Fibroblast of skin of back (primary cell): ENCODE measurements around the gene LMBR1L.

Experiments used
- DNase-seq: peaks from one replicate; pipeline ENCODE4 v3.0.0-alpha.2; 2013

LMBR1L gene

DNA sequence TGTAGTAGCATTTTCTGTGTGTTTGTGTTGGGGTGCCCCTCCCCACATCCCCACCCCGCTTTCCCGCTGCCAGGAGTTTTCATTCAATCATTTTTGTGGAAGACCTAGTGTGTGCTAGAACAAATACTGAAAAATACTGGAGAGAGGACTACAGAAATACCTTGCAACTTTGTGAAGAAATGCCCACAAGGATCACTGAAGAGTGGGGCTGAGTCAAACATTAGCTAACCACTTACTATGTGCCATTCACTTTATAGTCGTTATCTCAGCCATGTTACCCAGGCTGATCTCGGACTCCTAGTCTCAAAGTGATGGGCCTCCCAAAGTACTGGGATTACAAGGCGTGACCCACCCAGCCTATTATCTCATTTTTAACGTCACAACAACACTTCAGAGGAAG is 559 bp upstream of the LMBR1L start:
- no peak for DNase-seq

DNA sequence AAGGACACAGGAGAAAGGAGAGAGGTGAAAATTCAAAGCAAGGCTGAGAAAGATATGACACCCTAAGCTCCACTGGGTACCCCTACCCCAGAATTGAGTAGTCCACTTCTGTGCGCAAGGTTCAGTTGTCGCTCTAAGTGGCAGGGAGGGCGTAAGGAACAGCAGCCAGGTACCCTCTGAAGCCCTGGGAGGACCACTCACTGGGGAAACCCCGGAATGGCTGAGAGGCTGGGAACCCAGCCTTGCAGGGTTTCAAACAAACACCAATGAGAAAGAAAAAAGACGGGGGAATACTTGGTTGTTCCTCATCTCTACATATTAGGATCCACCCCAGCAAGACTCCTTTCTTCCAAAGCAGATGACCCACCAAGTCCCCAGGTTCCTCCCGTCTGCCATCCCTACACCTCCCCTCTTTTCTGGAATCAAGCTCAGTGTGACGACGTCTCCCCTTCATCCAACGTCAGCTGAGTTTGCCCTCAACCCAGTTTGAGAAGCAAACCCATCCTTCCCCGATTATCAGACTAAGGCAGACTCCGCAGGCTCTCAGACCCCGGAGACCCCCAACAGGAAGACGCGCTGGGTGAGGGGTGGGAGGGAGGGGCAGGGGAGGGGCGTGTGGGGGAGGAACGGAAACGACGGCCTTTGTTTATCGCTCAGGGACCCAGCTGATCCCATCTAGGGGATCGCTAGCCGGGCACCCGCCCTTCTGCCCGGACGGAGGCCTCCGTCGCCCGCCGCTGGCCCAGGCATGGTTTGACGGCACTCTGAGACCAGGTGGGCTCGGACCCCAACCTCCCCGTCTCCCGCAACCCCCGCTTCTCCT is 795 bp downstream of the LMBR1L start:
- no peak for DNase-seq

GRCh38 chr12:49108958-49109404 is 1.7 kb downstream of the LMBR1L start:
- no peak for DNase-seq

DNA sequence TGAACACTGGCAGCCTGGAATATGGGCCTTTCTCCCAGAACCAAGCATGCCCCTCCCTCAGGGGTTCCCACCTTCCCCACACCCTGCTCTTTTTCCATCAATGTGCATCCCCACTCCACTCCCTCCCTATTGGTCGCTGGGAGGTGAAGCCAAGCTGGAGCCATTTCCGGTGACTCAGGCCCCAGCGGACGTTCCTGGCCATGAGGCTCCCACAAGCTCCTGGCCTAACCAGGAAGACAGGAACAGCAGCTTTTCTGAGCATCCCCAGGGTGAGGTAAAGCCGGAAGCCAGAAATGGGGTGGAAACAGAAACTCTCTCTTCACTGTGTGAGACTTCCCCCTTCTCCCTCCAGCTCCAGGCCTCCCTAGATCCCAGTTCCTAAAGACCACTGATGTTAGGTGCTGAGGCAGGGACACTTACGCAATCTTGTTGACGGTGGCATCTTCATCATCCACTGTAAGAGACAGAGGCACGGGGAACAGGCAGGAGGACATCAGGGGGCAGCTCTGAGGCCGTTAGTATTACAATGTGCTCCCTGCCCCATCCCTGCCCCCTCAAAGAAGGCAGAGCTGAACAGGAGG is 5.1 kb downstream of the LMBR1L start:
- no peak for DNase-seq

- no peak for DNase-seq
Measured at GRCh38 chr12:49104822-49105221, 5.8 kb downstream of the LMBR1L start.

DNA sequence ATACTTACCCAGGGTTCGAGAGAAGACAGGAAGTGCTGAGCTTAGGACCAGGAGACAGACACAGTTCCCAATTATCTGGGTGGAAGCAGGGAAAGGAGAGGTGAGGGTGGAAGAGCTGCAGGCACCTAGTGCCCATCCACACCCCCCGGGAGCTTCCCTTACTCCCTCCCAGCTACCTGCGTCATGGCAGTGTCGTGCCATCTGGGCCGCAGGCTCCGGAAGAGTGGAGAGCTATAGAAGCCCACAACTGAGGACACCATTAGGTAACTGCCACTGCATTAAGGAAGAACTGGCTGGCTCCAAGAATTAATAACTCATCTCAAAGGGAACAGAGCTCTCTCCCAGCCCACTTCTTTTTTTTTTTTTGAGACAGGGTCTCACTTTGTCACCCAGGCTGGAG is 10.3 kb downstream of the LMBR1L start:
- DNase-seq: no peak

DNA sequence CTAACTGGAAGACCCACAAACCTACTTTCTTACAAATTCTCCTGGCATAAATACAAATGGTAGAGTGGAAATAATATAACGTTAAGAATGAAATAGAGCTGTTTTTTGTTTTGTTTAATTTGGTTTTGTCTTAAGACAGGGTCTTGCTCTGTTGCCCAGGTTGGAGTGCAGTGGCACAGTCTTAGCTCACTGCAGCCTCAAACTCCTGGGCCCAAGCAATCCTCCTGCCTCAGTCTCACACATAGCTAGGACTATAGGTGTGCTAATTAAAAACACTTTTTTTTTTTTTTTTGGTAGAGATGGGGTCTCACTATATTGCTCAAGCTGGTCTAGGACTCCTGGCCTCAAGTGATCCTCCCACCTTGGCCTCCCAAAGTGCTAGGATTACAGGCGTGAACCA is 11.9 kb downstream of the LMBR1L start:
- DNase-seq: no peak

DNA sequence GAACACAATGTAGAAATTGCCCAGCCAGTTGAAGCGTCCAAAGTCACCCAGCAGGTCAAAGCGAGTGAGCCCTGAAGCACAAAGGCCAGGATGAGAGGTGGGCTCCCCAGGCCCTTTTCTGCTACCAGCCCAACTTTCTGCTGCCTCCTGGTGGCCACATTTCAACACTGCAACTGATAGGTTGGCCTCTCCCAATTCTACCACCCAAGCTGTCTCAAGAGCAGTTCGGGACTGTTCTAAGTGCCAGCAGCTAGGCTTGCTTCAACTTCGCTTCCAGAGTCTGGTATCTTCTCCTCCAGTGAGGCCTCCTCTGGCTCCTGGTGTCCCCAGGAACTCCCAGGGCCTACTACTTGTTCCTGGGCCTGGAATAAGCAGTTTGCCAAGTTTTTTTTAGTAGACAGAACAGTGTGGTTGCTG is 12.6 kb downstream of the LMBR1L start:
- DNase-seq: peak; percentile 33

DNA sequence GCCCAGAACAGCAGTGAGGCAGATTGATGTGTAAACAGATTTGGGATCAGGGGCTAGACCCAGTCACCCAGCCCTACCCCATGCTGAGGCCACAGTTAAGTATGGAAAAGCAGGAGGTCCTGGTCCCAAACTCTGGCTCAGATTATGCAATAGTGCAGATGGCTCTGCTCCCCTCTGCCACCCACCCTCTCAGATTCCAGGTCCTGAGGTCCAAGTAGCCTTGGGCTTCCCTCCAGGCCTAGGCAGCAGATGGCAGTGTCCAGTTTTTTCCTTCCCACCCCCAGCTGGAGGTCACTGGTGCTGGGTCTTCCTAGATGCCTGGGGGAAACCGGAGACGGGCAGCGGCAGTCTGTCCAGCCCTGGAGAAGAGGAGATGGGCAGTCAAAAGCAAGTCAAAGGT is 13.3 kb downstream of the LMBR1L start:
- no peak for DNase-seq

DNA sequence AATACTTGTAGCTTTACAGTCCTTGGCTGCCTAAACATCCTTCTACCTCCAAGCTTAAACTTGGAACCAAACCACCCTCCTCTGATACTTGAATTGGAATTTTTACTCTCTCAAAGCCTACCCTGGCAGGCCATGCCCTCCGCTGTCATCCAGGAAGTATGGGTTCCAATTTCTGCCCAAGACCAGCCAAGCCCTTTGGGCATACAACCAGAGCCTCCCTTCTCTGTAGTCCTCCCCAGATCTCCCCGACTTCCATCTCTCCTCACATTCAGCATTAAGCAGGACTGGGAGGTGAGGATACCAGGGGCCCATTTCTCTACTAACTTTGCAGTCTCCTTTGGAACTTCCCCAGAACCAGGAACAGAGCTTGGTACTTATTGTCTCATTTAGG is 15.7 kb downstream of the LMBR1L start:
- no peak for DNase-seq

DNA sequence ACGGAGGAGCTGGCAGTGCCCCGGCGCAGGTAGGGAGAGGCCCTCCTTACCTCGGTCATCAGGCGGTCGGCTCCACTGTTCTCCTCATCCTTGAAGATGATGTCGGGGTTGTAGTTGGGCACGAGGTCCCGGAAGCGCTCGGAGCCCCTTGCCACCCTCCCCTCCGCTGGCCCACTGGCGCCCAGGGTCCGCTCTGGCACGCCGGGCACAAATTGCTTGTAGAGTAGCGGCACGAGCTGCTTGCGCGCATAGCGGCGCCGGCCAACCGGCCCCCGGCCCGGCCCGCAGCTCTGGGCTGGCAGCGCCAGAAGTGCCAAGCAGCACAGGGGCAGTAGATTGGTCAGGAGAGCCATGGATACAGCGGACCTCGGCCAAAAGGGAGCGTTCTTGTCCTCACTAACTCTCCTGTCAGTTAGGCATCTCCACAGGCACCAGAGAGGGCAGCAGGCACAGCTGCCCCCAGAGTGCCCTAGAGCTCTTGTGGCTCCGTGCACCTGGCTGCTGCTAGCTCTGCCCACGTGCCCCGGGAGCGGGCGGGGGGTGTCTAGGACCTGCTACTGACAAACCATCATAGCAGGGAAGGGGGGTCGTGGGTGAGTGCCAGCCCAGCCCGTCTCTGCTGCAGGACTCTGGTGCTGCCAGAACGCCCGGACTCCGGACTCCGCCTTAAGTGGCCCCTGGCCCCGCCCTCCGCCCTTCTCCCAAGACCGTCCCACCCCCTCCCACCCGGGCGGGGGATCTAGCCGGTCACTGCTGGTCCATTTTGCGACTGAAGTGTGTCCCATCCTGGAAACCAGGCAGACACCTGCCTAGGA is 16.3 kb downstream of the LMBR1L start, which contains the start of gene DHH:
Gene DHH (minus strand): TSS at position 642 of the 815 bp plus-strand sequence. CDS start 289 bp downstream, at position 353.
- DNase-seq: no peak

DNA sequence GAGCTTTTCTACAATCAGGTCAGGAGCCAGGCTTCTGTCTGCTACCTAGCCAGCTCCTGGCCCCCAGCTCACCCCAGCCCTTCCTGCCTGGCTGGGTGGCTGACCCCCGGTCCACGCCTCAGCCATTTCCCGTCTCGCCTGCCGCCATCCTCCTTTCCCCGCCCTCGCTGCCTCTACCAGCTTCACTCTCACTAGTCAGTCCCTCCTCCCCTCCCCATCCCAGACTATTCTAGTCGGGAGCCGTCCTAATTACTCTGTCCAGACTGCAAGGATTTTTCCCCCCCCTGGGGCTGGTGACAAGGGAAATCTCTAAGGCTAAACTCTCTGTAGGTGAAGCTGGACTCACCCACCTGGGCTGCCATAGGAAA is 16.9 kb downstream of the LMBR1L start:
- no peak for DNase-seq

DNA sequence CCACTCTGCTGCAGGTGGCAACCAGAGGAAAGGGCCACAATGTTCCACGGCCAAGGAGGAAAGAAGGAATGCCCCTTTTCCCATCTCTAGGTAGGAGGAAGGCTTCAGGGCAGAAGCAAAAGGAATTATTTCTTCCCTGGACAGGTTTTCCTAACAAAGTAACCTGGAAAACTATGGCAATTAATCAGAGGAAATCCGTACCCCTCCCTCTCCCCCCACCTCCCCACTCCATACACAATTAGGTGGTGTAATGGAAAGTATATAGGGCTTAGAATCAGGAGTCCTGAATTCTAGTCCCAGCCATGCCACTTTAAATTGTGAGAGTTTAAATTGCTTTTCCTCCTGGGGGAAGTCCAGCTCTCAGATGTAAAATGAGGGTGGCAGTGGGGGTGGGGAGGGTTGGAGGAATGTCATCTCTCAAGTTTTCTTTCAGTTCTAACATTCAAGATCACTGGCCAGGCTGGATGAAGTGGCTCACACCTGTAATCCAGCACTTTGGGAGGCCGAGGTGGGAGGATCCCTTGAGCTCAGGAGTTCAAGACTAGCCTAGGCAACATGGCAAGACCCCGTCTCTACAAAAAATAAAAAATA is 17.7 kb downstream of the LMBR1L start:
- no peak for DNase-seq

GRCh38 chr12:49092086-49092815 is 18.4 kb downstream of the LMBR1L start:
- DNase-seq: no peak

GRCh38 chr12:49091836-49092085 is 18.9 kb downstream of the LMBR1L start:
- DNase-seq: peak; percentile 40

- DNase-seq: no peak
Measured at GRCh38 chr12:49091056-49091835, 19.4 kb downstream of the LMBR1L start.

- peak; percentile 49 for DNase-seq
Measured at GRCh38 chr12:49089821-49090773, 20.6 kb downstream of the LMBR1L start.

- no peak for DNase-seq
Measured at GRCh38 chr12:49088932-49089330, 21.7 kb downstream of the LMBR1L start.

DNA sequence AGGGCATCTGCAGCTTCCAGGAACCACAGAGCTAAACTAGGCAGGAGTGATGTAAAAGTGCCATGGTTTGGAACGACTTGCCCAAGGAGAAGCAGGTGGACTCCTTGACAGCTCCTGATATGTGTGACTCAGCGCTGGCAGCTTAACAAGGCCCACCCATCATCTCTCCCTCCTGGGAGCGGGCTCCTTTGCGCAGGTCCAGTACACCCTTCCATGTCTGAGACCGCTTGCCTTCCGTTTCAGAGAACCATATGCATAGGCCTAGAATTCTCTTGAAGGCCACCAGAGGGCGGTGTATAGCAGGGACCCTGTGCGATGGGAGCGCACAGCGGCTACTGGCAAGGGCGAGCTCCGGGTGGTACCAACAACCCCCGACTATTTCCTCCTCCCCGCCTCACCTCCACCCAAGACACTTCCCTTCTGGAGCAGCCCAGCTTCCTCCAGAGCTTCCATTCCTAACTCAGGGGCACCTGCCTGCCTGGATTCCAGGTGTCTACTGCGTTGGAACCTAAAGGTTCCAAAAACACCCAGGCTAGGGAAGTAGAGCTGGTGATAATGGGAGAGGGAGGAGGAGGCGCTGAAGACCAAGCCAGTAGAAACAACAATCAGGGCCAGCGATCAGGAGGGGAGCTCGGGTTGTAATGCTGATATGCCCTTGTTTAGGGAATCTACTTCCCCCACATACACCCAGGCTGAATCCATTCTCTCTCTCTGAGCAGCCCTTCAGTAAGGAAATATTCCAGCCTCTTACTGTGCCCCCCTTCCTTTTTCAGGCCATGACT is 22.3 kb downstream of the LMBR1L start:
- peak; percentile 86 for DNase-seq

DNA sequence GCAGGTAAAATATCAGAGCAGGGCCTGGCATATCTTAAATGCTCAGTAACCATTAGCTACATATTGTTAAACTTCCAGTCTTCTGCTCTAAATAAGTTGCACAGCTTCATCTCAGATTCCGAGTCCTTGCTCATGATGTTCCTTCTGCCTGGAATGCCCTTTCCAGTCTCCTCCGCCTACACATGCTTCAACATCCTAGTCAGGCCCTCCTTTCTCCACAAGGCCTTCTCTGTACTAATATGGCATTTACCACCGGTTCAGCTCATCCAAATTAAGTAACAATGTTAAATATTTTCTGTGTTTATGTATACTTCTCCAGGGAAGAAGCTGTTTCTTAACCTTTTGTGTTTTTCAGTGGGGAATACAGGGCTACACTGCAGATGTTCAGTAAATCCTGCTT is 24.5 kb downstream of the LMBR1L start:
- no peak for DNase-seq
